Endothelial cell of umbilical vein (primary cell): ENCODE measurements around the gene NARS2. TPM values are rescaled to one million over a fixed set of nuclear protein-coding genes. Genes with fewer than 3 reads are reported as not detected.

Experiments
- BruUV-seq: library from RNA; stranded (reverse); fragments of 400-500 nt; replicated peaks from 2 replicates; lab custom pipeline; 2021; lab: Mats Ljungman, UMichigan
- CTCF ChIA-PET: fragments of 300-600, 350-600 bp; sonication (Branson Sonifier 250); formaldehyde crosslinking; loops from one replicate; lab custom pipeline; 2021; ENCODE audit warnings: antibody characterized with exemption, inconsistent platforms; lab: Charles Lee
- POLR2A ChIA-PET: fragments of 300-600, 350-600 bp; sonication (Branson Sonifier 250); formaldehyde crosslinking; loops from one replicate; lab custom pipeline; 2021; ENCODE audit warnings: antibody characterized with exemption, inconsistent platforms; lab: Charles Lee
- DNase-seq: peaks from one replicate; pipeline ENCODE4 v3.0.0-alpha.2; 2011; ENCODE audit warnings: low read depth, low spot score
- FAIRE-seq: peaks from 2 replicates; lab custom pipeline; 2011; peaks lifted over from hg19 to GRCh38; lab: Jason Lieb, UNC
- H2AFZ ChIP-seq: 2 replicates; pipeline ENCODE4 v1.6.0; 2012; ENCODE audit warnings: low read depth, low read length, control low read depth, inconsistent platforms
- H3K27ac ChIP-seq: 2 replicates; pipeline ENCODE4 v1.5.1; 2011; ENCODE audit warnings: low read depth, mild to moderate bottlenecking, control low read depth, low read length, moderate library complexity; ENCODE audit not compliant: insufficient read depth
- H3K27me3 ChIP-seq, 2 experiments: 2 replicates each; pipeline versions ENCODE4 v1.6.0 to v1.6.1; 2011; ENCODE audit warnings: low read length in 2 of 2, mixed read lengths in 1 of 2; ENCODE audit not compliant: control insufficient read depth in 2 of 2, insufficient read depth in 2 of 2
- H3K36me3 ChIP-seq, 2 experiments: 2 replicates in 1 of 2; 3 replicates in 1 of 2; pipeline ENCODE4 v1.5.1; 2011; ENCODE audit warnings: low read length in 2 of 2, mild to moderate bottlenecking in 1 of 2, moderate library complexity in 1 of 2; ENCODE audit not compliant: control insufficient read depth in 2 of 2, insufficient read depth in 2 of 2; ENCODE audit errors: extremely low read depth in 1 of 2
- H3K4me1 ChIP-seq: 3 replicates; pipeline ENCODE4 v1.5.1; 2011; ENCODE audit warnings: mild to moderate bottlenecking, low read length; ENCODE audit not compliant: control insufficient read depth, insufficient read depth; ENCODE audit errors: extremely low read depth
- H3K4me2 ChIP-seq: 2 replicates; pipeline ENCODE4 v1.6.1; 2011; ENCODE audit warnings: low read length, control low read depth, mixed read lengths; ENCODE audit not compliant: insufficient read depth
- H3K4me3 ChIP-seq, 3 experiments: fragments of 200-600 bp in 1 of 3; sonication (generic), shearing (Covaris generic) in 1 of 3; replicated peaks in 1 of 3; 2 replicates each; pipeline ENCODE4 v1.5.1; 2011 to 2016; ENCODE audit warnings: control low read depth in 3 of 3, low read length in 3 of 3, mild to moderate bottlenecking in 2 of 3, inconsistent platforms in 1 of 3, low read depth in 1 of 3, moderate library complexity in 1 of 3; ENCODE audit not compliant: insufficient read depth in 1 of 3
- H3K79me2 ChIP-seq: 2 replicates; pipeline ENCODE4 v1.6.0; 2012; ENCODE audit warnings: low read length, inconsistent platforms; ENCODE audit not compliant: control insufficient read depth, insufficient read depth
- H3K9ac ChIP-seq: replicated peaks from 2 replicates; pipeline ENCODE3; 2011; ENCODE audit warnings: low read length, control low read depth; ENCODE audit not compliant: insufficient read depth; ENCODE audit errors: extremely low read depth
- H3K9me1 ChIP-seq: replicated peaks from 3 replicates; pipeline ENCODE4 v1.6.0; 2011; ENCODE audit warnings: mild to moderate bottlenecking, low read length; ENCODE audit not compliant: control insufficient read depth, insufficient read depth; ENCODE audit errors: extremely low read depth
- H3K9me3 ChIP-seq: replicated peaks from 2 replicates; pipeline ENCODE4 v1.5.1; 2012; ENCODE audit warnings: low read length, inconsistent platforms; ENCODE audit not compliant: control insufficient read depth, insufficient read depth
- H4K20me1 ChIP-seq: replicated peaks from 2 replicates; pipeline ENCODE3; 2011; ENCODE audit warnings: mild to moderate bottlenecking, low read length; ENCODE audit not compliant: control insufficient read depth, insufficient read depth; ENCODE audit errors: extremely low read depth
- EZH2 ChIP-seq: IDR thresholded peaks from 2 replicates; pipeline ENCODE4 v1.6.1; 2012; ENCODE audit warnings: borderline replicate concordance, low read depth, mild to moderate bottlenecking, moderate library complexity, low read length, inconsistent platforms; ENCODE audit not compliant: severe bottlenecking
- FOS ChIP-seq: IDR thresholded peaks from 2 replicates; pipeline ENCODE4 v1.6.1; 2011; ENCODE audit warnings: mild to moderate bottlenecking, low read length, moderate library complexity, borderline replicate concordance; ENCODE audit not compliant: insufficient read depth
- GATA2 ChIP-seq: IDR thresholded peaks from 2 replicates; pipeline ENCODE4 v1.7.0; 2011; ENCODE audit warnings: low read depth, mild to moderate bottlenecking, moderate library complexity, mixed read lengths, low read length; ENCODE audit not compliant: insufficient read length, insufficient read depth
- JUN ChIP-seq: IDR thresholded peaks from 2 replicates; pipeline ENCODE4 v1.6.1; 2011; ENCODE audit warnings: borderline replicate concordance, low read depth; ENCODE audit not compliant: insufficient read length, insufficient read depth
- MYC ChIP-seq: IDR thresholded peaks from one replicate; pipeline ENCODE4 v1.6.1; 2011; ENCODE audit warnings: mild to moderate bottlenecking, low read depth, low read length
- POLR2A ChIP-seq: IDR thresholded peaks from 2 replicates; pipeline ENCODE4 v1.6.1; 2012; ENCODE audit warnings: low read depth, mild to moderate bottlenecking, control low read depth, low read length
- POLR2AphosphoS5 ChIP-seq: IDR thresholded peaks from 2 replicates; pipeline ENCODE4 v1.6.1; 2012; ENCODE audit warnings: low read depth, mild to moderate bottlenecking, control low read depth, low read length, moderate library complexity; ENCODE audit not compliant: insufficient read depth
- dilution Hi-C: fragments of 300-500 bp; cut with MboI; formaldehyde crosslinking; loops from one replicate; pipeline ENCODE4 v1.15.0; 2019; ENCODE audit warnings: low sequenced_read_pairs; ENCODE audit not compliant: extremely low pct_ligation_motif_present
- intact Hi-C: fragments of 100-400 bp; cut with micrococcal nuclease; formaldehyde crosslinking; loops from one replicate; pipeline ENCODE4 v1.10.0; 2022
- polyA plus RNA-seq, 4 experiments: library from polyadenylated mRNA; depleted of rRNA in 3 of 4; stranded (reverse) in 3 of 4; unstranded in 1 of 4; fragments of >200 nt; gene quantifications; 2 replicates each; pipeline versions ENCODE4 v1.2.1 to v1.2.3, GENCODE V29; 2011 to 2012; ENCODE audit warnings: missing spikeins in 1 of 4
- total RNA-seq: library from RNA; stranded (reverse); gene quantifications from 2 replicates; pipeline ENCODE4 v1.2.3, GENCODE V29; 2021
- TF ChIP-seq, protein P1 (sequence below): IDR thresholded peaks from 2 replicates; pipeline ENCODE4 v1.6.1; 2011; ENCODE audit not compliant: insufficient read depth, insufficient read length
- TF ChIP-seq, protein P2 (sequence below), 2 donors: IDR thresholded peaks; 1 replicate in 1 of 2; 2 replicates in 1 of 2; pipeline ENCODE4 v1.5.1; 2011; ENCODE audit warnings: low read length in 2 of 2, mild to moderate bottlenecking in 2 of 2, moderate library complexity in 2 of 2, control low read depth in 1 of 2, inconsistent platforms in 1 of 2, low read depth in 1 of 2; ENCODE audit not compliant: insufficient read depth in 1 of 2; ENCODE audit errors: extremely low read depth in 1 of 2

Gene NARS2
- total and polyA plus RNA-seq, 2 donors (not counting 3 experiments of a cell fraction or from before 2014, with no cell fraction given): 6.9 to 16.7 TPM

DNA sequence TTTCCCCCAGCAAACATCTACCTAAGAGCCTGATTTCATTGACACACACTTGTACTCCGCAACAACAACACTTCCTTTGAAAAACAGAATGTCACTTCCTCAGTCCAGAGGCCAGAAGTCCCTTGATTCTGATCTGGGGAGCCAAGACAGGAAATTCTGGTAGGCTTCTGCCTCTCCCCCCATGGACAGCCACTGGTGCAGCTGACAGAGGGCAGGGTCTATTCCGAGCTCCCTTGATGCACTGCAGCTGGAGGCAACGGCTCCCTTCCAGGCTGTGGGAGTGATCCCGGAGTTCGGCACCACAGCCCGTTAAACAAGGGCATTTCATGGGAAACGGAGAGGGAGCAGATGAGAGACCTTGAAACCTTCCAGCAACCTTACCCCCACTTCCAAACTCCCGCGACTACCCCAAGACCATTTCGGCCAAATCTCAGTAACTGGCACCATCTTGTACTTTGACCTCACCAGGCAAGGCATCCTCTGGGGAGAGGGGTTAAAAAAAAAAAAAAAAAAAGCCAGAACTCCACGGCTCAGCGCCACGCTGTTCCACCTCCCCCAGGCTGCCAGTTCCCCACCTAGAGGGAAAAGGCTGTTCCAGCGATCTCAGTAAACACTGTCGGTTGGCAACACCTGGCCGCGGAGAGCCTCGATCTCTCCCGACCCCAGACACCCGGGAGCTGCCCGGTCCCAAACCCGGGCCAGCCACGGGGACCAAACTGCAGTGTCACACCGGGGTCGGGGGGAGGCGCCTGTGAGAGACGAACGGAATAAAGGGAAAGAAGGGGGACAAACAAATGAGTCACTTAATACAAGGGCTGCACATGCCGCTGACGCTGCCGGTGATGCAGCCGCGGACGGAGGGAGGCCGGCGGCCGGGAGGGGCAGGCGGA is 158.1 kb downstream of the NARS2 start:
- BruUV-seq: TSS peak; percentile 45
- ChIA-PET CTCF (interaction anchor here (0.7 to 8.8 kb wide), 13 partner anchors 9 to 189 kb away, joined by 3 to 190 read pairs (median 6); no protein-coding TSS in a partner anchor), POLR2A (interaction anchor here (0.9 to 1.9 kb wide), 4 partner anchors 13 to 148 kb away, joined by 3 to 10 read pairs (median 5); no protein-coding TSS in a partner anchor)
- no peaks in the 10 kb centered on the region for H3K27me3 ChIP-seq
- no peaks in the 10 kb centered on the region for H3K9me1 ChIP-seq
- FAIRE-seq (peak; percentile 97), DNase-seq (peak; percentile 91)
- H3K4me1 ChIP-seq: peaks cover 46% of the 10 kb centered on the region
- H3K9ac ChIP-seq: peak overlapping the region; percentile 99
- peak overlapping the region; percentile 91 for H3K27ac ChIP-seq
- intact Hi-C loops (loop anchor here (1.0 to 5.0 kb wide), 7 partner anchors 64 to 594 kb away; partner anchors contain the start of genes AAMDC, ALG8, KCTD21 and NDUFC2), dilution Hi-C loops (no loop called here)
- no peaks in the 10 kb centered on the region for H4K20me1 ChIP-seq
- no peaks in the 10 kb centered on the region for H3K9me3 ChIP-seq
- peak overlapping the region; percentile 89 for H3K4me2 ChIP-seq
- peak; percentile 58 for TF ChIP-seq POLR2A
- TF ChIP-seq GATA2: peak; percentile 91
- TF ChIP-seq FOS: peak; percentile 81
- TF ChIP-seq, protein P1, sequence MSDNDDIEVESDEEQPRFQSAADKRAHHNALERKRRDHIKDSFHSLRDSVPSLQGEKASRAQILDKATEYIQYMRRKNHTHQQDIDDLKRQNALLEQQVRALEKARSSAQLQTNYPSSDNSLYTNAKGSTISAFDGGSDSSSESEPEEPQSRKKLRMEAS: no peak
- TF ChIP-seq, protein P2, sequence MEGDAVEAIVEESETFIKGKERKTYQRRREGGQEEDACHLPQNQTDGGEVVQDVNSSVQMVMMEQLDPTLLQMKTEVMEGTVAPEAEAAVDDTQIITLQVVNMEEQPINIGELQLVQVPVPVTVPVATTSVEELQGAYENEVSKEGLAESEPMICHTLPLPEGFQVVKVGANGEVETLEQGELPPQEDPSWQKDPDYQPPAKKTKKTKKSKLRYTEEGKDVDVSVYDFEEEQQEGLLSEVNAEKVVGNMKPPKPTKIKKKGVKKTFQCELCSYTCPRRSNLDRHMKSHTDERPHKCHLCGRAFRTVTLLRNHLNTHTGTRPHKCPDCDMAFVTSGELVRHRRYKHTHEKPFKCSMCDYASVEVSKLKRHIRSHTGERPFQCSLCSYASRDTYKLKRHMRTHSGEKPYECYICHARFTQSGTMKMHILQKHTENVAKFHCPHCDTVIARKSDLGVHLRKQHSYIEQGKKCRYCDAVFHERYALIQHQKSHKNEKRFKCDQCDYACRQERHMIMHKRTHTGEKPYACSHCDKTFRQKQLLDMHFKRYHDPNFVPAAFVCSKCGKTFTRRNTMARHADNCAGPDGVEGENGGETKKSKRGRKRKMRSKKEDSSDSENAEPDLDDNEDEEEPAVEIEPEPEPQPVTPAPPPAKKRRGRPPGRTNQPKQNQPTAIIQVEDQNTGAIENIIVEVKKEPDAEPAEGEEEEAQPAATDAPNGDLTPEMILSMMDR (IDR thresholded peaks at IDR 0.05; ENCODE audit: extremely low read depth in 1 of 2, insufficient read depth in 1 of 2, low read depth in 1 of 2, low read length in 2 of 2): peak; percentile 28 to 59
- TF ChIP-seq EZH2: no peak
- peak; percentile 25 for TF ChIP-seq MYC
- peak; percentile 42 for TF ChIP-seq JUN
- peak; percentile 87 for TF ChIP-seq POLR2AphosphoS5
- H3K79me2 ChIP-seq: peaks cover 39% of the 10 kb centered on the region
- H2AFZ ChIP-seq: peak overlapping the region; percentile 38
- H3K4me3 ChIP-seq: peak overlapping the region; percentile 40 to 91 (median 75)
- H3K36me3 ChIP-seq: no peaks in the 10 kb centered on the region
